HepG2 (cell line): ENCODE data around the gene VASH2. TPM values are rescaled to one million over a fixed set of nuclear protein-coding genes. Genes with fewer than 3 reads are reported as not detected.

ENCODE experiments used
- ARNT ChIP-seq: fragments of 450-650 bp; IDR thresholded peaks from 2 replicates; pipeline ENCODE4 v1.6.1; 2017
- CBX5 ChIP-seq: sonication (generic); formaldehyde crosslinking; IDR thresholded peaks from 2 replicates; pipeline ENCODE4 v1.4.0; 2020; ENCODE audit warnings: missing genetic modification reagents, borderline replicate concordance
- CHD4 ChIP-seq: fragments of 200-600 bp; sonication (generic); IDR thresholded peaks from 2 replicates; pipeline ENCODE4 v1.7.0; 2017; ENCODE audit warnings: mild to moderate bottlenecking, low read length, borderline replicate concordance
- FOXC1 ChIP-seq: sonication (generic); formaldehyde crosslinking; IDR thresholded peaks from 2 replicates; pipeline ENCODE4 v1.8.0; 2022; ENCODE audit warnings: mild to moderate bottlenecking, missing genetic modification reagents, borderline replicate concordance
- NCOA5 ChIP-seq: sonication (generic); formaldehyde crosslinking; IDR thresholded peaks from 2 replicates; pipeline ENCODE4 v1.4.0; 2020; ENCODE audit warnings: missing genetic modification reagents
- NFE2L1 ChIP-seq: sonication (generic); formaldehyde crosslinking; IDR thresholded peaks from 2 replicates; pipeline ENCODE4 v1.4.0; 2020; ENCODE audit warnings: missing genetic modification reagents, mild to moderate bottlenecking, borderline replicate concordance
- RNF2 ChIP-seq: fragments of 450-650 bp; conservative IDR thresholded peaks from 2 replicates; pipeline ENCODE4 v1.6.1; 2016; ENCODE audit warnings: low read depth
- SMARCE1 ChIP-seq: fragments of 450-650 bp; IDR thresholded peaks from 2 replicates; pipeline ENCODE4 v1.6.1; 2017; ENCODE audit warnings: borderline replicate concordance
- SUZ12 ChIP-seq: fragments of 150-350 bp; IDR thresholded peaks from 2 replicates; pipeline ENCODE4 v1.6.1; 2014; ENCODE audit warnings: low read depth, low read length
- TBL1XR1 ChIP-seq: fragments of 150-350 bp; IDR thresholded peaks from 2 replicates; pipeline ENCODE4 v1.6.1; 2014; ENCODE audit warnings: borderline replicate concordance, low read length; ENCODE audit not compliant: partially characterized antibody
- THYN1 ChIP-seq: sonication (generic); formaldehyde crosslinking; IDR thresholded peaks from 2 replicates; pipeline ENCODE4 v1.8.1; 2023; ENCODE audit warnings: low read depth, mild to moderate bottlenecking, moderate library complexity, missing genetic modification reagents, borderline replicate concordance
- ZFP37 ChIP-seq: sonication (generic); formaldehyde crosslinking; IDR thresholded peaks from 2 replicates; pipeline ENCODE4 v1.4.0; 2020; ENCODE audit warnings: missing genetic modification reagents, borderline replicate concordance
- ZFY ChIP-seq: sonication (generic); formaldehyde crosslinking; IDR thresholded peaks from 2 replicates; pipeline ENCODE4 v1.4.0; 2020; ENCODE audit warnings: missing genetic modification reagents
- ZNF224 ChIP-seq: sonication (generic); formaldehyde crosslinking; IDR thresholded peaks from 2 replicates; pipeline ENCODE4 v1.5.0; 2020; ENCODE audit warnings: mild to moderate bottlenecking, missing genetic modification reagents
- ZNF282 ChIP-seq: fragments of 450-650 bp; IDR thresholded peaks from 2 replicates; pipeline ENCODE4 v1.6.1; 2018; ENCODE audit not compliant: partially characterized antibody
- ZNF547 ChIP-seq: sonication (generic); formaldehyde crosslinking; IDR thresholded peaks from 2 replicates; pipeline ENCODE4 v1.5.1; 2020; ENCODE audit warnings: mild to moderate bottlenecking, missing genetic modification reagents
- ZNF558 ChIP-seq: sonication (generic); formaldehyde crosslinking; IDR thresholded peaks from 2 replicates; pipeline ENCODE4 v1.9.0; 2022; ENCODE audit warnings: mild to moderate bottlenecking, missing genetic modification reagents, borderline replicate concordance
- ZNF589 ChIP-seq: sonication (generic); formaldehyde crosslinking; conservative IDR thresholded peaks from 2 replicates; pipeline ENCODE4 v1.8.0; 2022; ENCODE audit warnings: mild to moderate bottlenecking, moderate library complexity, missing genetic modification reagents
- ZNF674 ChIP-seq: sonication (generic); formaldehyde crosslinking; IDR thresholded peaks from 2 replicates; pipeline ENCODE4 v1.5.0; 2020; ENCODE audit warnings: low read depth, mild to moderate bottlenecking, missing genetic modification reagents
- ZNF746 ChIP-seq: sonication (generic); formaldehyde crosslinking; IDR thresholded peaks from 2 replicates; pipeline ENCODE4 v1.8.0; 2022; ENCODE audit warnings: mild to moderate bottlenecking, missing genetic modification reagents
- ZNF761 ChIP-seq: sonication (generic); formaldehyde crosslinking; conservative IDR thresholded peaks from 2 replicates; pipeline ENCODE4 v1.4.0; 2020; ENCODE audit warnings: mild to moderate bottlenecking, missing genetic modification reagents
- polyA plus RNA-seq, 8 experiments: library from polyadenylated mRNA; depleted of rRNA in 3 of 8; stranded (reverse) in 7 of 8; unstranded in 1 of 8; fragments of >200 nt; fragmentation: Illumina TruSeq in 4 of 8; extraction: Trizol in 4 of 8; gene quantifications; 2 replicates each; pipeline versions ENCODE4 v1.2.1 to v1.2.3, GENCODE V29; 2011 to 2016; ENCODE audit warnings: low read depth in 4 of 8, missing spikeins in 1 of 8, mixed read lengths in 1 of 8; ENCODE audit not compliant: insufficient read depth in 1 of 8
- total RNA-seq, 5 experiments: library from RNA; depleted of rRNA; stranded (reverse); fragments of >200 nt; fragmentation: Illumina TruSeq; extraction: Trizol; gene quantifications; 2 replicates each; pipeline ENCODE4 v1.2.3, GENCODE V29; 2016; ENCODE audit warnings: low read depth in 1 of 5
- TF ChIP-seq, protein P1 (sequence below): sonication (generic); formaldehyde crosslinking; IDR thresholded peaks from 2 replicates; pipeline ENCODE4 v1.4.0; 2020; ENCODE audit warnings: missing genetic modification reagents
- TF ChIP-seq, protein P2 (sequence below): sonication (generic); formaldehyde crosslinking; IDR thresholded peaks from 2 replicates; pipeline ENCODE4 v1.5.0; 2020; ENCODE audit warnings: missing genetic modification reagents
- TF ChIP-seq, protein P3 (sequence below): IDR thresholded peaks from 2 replicates; pipeline ENCODE4 v1.6.1; 2018; ENCODE audit warnings: missing genetic modification reagents, mild to moderate bottlenecking, missing compliant biosample characterization

The VASH2 gene
- total and polyA plus RNA-seq, 2 of the 13 experiments (the other 11 are each of a cell fraction or from before 2014, with no cell fraction given): 0.44 to 1.00 TPM

DNA sequence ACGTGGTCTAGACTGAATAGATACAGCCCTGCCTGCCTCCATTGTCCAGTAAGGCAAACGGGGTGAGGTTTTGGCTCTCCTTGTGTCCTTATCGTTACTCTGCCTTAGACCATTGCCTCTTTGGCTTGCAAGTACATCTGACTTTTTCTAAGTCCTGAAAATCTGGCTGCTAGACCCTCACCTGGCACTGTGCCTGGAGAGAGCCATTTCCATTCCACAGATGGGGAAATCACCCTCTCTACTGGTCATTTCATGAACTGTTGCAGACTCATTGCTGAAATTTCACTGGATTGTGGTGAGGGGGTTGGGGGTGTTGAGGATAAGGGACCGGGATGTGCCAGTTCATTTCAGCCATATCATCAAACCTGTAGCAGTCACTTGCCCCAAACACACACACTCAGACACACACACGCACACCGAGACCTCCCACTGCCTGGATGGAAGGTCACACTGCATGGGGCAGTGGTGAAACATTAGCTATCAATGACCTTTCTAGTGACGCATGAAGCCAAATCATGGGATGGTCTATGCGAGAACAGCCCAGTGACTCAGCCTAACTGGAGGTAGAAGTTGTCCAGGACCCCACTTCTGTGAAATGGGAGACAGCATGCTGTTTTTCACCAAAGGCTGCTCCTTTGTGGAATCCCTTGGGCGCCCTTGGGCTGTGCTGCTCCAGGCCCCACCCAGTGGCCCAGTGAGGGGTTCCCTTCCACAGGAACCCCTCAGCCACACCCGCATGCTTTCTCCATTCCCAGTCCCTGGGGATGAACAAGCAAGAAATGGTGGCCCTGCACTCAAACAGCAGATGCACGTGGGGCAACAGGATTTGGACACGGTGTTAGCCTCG lies 34.9 kb upstream of the VASH2 start (continued):
- TF ChIP-seq ZNF282 (no peak), ZFP37 (CRISPR knock-in tag) (no peak), ZNF589 (no peak), ZNF674 (CRISPR knock-in tag) (no peak), NFE2L1 (CRISPR knock-in tag) (no peak), SMARCE1 (no peak), SUZ12 (no peak), ZNF224 (CRISPR knock-in tag) (no peak), THYN1 (CRISPR knock-in tag) (no peak), TBL1XR1 (no peak), ZFY (CRISPR knock-in tag) (no peak), CHD4 (no peak), FOXC1 (CRISPR knock-in tag) (0 out of 2 replicates have a peak, but pooled peaks have one; percentile 35), ZNF761 (CRISPR knock-in tag) (no peak), ARNT (no peak), ZNF547 (no peak), NCOA5 (no peak), CBX5 (CRISPR knock-in tag) (0 out of 2 replicates have a peak, but pooled peaks have one; percentile 26), ZNF746 (no peak), RNF2 (no peak), ZNF558 (CRISPR knock-in tag) (no peak)
- TF ChIP-seq, protein P1, sequence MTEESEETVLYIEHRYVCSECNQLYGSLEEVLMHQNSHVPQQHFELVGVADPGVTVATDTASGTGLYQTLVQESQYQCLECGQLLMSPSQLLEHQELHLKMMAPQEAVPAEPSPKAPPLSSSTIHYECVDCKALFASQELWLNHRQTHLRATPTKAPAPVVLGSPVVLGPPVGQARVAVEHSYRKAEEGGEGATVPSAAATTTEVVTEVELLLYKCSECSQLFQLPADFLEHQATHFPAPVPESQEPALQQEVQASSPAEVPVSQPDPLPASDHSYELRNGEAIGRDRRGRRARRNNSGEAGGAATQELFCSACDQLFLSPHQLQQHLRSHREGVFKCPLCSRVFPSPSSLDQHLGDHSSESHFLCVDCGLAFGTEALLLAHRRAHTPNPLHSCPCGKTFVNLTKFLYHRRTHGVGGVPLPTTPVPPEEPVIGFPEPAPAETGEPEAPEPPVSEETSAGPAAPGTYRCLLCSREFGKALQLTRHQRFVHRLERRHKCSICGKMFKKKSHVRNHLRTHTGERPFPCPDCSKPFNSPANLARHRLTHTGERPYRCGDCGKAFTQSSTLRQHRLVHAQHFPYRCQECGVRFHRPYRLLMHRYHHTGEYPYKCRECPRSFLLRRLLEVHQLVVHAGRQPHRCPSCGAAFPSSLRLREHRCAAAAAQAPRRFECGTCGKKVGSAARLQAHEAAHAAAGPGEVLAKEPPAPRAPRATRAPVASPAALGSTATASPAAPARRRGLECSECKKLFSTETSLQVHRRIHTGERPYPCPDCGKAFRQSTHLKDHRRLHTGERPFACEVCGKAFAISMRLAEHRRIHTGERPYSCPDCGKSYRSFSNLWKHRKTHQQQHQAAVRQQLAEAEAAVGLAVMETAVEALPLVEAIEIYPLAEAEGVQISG: no peak
- TF ChIP-seq, protein P2, sequence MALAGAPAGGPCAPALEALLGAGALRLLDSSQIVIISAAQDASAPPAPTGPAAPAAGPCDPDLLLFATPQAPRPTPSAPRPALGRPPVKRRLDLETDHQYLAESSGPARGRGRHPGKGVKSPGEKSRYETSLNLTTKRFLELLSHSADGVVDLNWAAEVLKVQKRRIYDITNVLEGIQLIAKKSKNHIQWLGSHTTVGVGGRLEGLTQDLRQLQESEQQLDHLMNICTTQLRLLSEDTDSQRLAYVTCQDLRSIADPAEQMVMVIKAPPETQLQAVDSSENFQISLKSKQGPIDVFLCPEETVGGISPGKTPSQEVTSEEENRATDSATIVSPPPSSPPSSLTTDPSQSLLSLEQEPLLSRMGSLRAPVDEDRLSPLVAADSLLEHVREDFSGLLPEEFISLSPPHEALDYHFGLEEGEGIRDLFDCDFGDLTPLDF (CRISPR knock-in tag): no peak
- TF ChIP-seq, protein P3, sequence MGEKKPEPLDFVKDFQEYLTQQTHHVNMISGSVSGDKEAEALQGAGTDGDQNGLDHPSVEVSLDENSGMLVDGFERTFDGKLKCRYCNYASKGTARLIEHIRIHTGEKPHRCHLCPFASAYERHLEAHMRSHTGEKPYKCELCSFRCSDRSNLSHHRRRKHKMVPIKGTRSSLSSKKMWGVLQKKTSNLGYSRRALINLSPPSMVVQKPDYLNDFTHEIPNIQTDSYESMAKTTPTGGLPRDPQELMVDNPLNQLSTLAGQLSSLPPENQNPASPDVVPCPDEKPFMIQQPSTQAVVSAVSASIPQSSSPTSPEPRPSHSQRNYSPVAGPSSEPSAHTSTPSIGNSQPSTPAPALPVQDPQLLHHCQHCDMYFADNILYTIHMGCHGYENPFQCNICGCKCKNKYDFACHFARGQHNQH: no peak
